Ishikawa (cell line): ENCODE data around the gene PCNA.

Experiments used
- CREB1 ChIP-seq: IDR thresholded peaks from 2 replicates; pipeline ENCODE4 v1.6.1; 2012; ENCODE audit warnings: low read depth
- EGR1 ChIP-seq: IDR thresholded peaks from 2 replicates; pipeline ENCODE4 v1.6.1; 2012
- EP300 ChIP-seq: IDR thresholded peaks from 2 replicates; pipeline ENCODE4 v1.6.1; 2012; ENCODE audit warnings: borderline replicate concordance
- FOXM1 ChIP-seq: IDR thresholded peaks from 2 replicates; pipeline ENCODE4 v1.6.1; 2012; ENCODE audit warnings: low read depth, borderline replicate concordance
- MAX ChIP-seq: IDR thresholded peaks from 2 replicates; pipeline ENCODE4 v1.6.1; 2012
- NFIC ChIP-seq: IDR thresholded peaks from 2 replicates; pipeline ENCODE4 v1.6.1; 2012
- RAD21 ChIP-seq: IDR thresholded peaks from 2 replicates; pipeline ENCODE4 v1.6.1; 2012; ENCODE audit warnings: low read depth
- TAF1 ChIP-seq: IDR thresholded peaks from 2 replicates; pipeline ENCODE4 v1.6.1; 2012; ENCODE audit warnings: low read depth, mild to moderate bottlenecking
- TCF12 ChIP-seq: IDR thresholded peaks from 2 replicates; pipeline ENCODE4 v1.6.1; 2012; ENCODE audit warnings: low read depth
- ZBTB7A ChIP-seq: IDR thresholded peaks from 2 replicates; pipeline ENCODE4 v1.6.1; 2012; ENCODE audit warnings: low read depth

GRCh38 chr20:5074232-5074674 lies 45.5 kb downstream of the PCNA start:
- TF ChIP-seq CREB1 = no peak
- TF ChIP-seq EGR1 = no peak
- no peak for TF ChIP-seq EP300
- no peak for TF ChIP-seq NFIC
- no peak for TF ChIP-seq MAX
- no peak for TF ChIP-seq RAD21
- TF ChIP-seq TAF1 = no peak
- TF ChIP-seq ZBTB7A = no peak
- no peak for TF ChIP-seq FOXM1
- no peak for TF ChIP-seq TCF12
